HG03460 (cell line): ENCODE results near the gene DSCAM.

ENCODE experiments used
- ATAC-seq: cut with Tn5 transposase; IDR thresholded peaks from one replicate; pipeline ENCODE4 v1.9.1; 2021; ENCODE audit not compliant: unreplicated experiment

Gene DSCAM

DNA sequence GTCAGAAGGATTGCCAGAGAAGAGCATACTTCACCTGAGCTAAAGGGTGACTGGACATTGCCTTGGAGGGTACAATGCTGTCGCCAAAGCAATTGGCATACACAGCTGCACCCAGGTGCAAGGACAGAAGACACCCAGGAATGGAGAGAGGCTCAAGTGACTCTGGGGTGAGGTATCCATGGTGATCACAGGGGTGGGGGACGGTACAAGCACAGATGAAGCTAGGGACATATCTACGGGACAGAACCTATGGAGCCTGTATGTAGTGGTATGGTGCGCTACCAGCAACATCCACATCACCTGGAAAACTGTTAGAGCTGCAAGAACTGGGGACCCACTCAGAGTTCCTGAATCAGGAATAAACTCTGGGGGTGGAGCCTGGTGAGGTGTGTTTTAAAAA is 693.6 kb downstream of the DSCAM start:
- ATAC-seq = no peak

DNA sequence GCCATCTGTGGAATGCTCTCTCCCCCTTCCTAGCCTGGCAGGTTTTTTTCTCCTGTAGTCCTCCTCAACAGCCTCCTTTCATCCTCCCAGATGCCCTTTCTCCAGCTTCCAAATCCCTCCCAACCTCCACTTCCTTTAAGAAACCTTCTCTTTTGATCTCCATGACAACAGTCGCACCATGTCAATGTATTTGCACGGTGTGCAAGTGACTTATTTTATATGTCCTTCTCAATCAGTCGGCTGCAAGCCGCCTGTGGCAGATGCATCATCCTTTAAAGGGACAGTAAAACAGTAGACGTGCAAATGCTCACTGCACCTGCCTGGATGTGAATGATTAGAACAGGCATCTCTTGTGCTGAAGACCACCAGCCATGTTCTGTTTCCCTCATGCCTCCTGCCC is 694.5 kb downstream of the DSCAM start:
- no peak for ATAC-seq

DNA sequence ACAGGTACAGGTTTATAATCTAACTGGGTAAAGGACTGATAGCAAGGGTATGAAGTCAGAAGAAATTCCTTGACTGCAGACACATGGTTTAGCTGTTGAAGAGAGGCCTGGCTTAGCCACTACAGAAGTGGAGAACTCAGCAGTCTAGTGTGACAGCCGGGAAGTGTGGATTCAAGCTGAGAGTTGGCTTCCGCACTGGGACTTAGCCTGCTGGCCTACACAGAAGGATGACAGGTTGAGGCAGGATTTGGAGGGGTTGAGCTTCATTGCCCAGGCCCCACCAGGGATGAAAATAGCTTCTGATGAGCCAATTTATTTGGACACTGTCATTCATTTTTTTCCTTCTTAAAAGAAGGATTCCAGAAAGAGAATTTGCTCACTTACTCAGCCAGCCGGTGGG is 695.3 kb downstream of the DSCAM start:
- no peak for ATAC-seq

DNA sequence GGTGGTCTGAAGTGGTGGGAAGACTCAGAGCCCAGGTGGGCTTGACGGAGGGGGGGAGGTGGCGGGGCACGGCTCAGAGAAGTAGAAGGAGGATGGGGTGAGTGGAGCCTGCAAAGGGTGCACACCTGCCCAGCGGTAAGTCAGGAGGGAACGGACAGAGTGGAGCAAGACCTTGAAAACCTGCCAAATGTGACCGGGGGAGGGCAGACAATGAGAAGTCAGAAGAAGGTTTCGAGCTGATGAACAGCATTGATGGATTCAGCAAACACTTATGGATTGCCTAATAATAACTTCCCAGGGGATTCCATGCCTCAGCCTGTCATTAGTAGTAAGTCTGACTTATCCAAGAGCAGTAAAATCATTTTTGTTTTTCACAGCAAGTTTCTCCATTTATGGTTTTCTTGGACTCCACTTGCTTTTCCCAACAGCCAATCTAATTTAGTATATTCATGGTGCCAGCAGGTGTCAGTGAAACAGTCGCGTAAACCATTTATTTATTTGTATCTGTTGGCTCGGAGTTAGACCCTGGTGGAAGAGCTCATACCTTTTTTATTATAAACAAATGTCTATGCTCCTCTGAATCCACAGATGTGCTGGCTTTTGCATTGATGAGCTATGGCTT is 700.6 kb downstream of the DSCAM start:
- no peak for ATAC-seq

DNA sequence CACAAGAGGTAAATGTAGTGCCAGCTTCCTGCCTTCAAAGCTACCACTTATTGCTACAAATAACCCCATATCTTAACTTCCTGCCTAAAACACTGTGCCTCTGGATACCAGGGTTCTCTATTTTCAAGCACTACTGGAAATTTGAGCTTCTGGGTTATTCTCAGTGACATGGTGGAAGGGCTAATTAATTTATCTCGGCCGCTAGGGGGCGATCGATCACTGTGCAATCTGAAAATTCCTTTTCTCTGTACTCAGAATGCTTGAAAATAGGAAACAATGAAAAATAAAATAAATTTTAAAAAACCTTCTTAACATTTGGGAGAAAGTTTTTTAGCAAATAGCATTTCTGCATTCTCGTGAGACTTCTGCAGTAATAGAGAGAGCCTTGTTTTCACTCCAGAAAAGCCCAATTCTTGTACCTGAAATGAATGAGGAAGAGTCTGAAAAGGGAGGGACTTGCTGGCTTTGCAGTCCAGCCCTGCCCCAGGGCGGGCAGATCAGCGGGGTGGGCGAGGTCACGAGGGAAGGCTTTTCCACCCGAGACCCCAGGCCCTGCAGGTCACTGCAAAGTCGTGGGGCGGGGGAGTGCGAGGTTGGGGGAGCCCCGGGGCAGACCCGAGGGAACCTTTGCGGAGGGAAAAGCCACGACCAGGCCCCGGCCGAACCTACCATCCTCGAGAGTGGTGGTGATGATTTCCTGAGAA is 703.0 kb downstream of the DSCAM start:
- ATAC-seq = no peak

DNA sequence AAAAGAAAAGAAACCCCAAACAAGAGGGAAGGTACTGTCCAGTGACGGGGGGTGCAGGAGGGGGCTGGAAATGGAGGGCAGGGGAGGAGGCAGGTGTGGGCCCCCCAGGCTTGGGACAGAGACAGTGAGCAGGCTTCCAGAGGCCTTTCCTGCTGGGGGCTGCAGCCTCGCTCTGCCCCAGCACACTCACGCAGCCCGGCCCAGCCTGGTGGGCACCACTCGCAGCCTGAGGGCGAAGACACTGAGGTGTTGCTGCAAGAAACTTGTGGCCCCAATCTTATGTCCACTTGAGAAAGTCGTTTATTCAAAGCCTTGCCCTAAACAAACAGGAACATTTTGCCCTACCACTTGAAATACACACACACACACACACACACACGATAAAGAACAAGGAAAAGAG is 705.3 kb downstream of the DSCAM start:
- no peak for ATAC-seq

DNA sequence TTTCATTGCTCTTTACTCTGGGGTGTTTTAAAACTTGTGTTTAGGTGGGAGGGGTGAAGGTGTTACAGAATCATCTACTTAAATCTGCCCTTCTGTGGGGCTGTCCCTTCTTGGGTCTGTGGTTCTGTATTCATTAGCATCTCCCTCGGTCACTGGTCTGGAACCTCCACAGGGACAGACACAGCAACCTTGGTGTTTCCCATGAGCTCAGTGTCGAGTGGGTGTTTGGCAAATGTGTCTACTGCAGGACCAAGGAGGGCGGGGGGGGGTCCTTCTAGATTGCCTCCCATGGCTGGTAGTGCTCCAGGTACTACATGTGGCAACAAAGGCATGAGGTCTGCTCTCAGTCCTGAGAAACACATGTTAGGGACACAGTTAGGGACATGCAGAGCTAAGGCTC is 706.3 kb downstream of the DSCAM start:
- ATAC-seq = no peak

DNA sequence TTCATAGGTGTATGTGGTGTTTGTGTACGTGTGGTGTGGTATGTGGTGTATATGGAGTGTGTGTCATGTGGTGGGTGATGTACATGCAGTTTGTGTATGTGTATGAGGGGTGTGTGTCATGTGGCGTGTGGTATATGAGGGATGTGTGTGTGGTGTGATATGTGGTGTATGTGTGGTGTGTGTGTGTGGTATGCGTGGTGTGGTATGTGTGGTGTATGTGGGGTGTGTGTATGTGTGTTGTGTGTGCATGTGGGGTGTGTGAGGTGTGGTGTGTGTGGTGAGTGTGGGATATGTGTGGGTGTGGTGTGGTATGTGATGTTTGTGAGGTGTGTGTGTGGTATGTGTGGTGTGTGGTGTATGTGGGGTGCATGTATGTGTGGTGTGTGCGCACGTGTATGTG is 707.3 kb downstream of the DSCAM start:
- ATAC-seq = no peak

DNA sequence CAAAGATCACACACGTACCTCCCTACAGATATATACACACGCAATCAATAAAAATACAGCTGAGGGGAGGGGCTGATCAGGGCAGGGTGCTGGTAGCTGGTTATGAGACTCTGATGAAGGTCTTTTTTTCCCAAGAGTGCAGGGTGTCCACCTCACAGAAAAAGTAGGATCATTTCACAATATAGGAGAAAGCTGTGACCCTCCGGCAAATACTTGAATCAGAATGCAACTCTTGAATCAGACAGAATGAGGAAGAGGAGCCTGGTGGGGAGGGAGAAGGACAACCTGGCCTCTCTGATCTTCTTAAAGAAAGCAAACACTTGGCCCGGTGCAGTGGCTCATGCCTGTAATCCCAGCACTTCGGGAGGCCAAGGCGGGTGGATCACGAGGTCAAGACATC is 710.4 kb downstream of the DSCAM start:
- no peak for ATAC-seq

DNA sequence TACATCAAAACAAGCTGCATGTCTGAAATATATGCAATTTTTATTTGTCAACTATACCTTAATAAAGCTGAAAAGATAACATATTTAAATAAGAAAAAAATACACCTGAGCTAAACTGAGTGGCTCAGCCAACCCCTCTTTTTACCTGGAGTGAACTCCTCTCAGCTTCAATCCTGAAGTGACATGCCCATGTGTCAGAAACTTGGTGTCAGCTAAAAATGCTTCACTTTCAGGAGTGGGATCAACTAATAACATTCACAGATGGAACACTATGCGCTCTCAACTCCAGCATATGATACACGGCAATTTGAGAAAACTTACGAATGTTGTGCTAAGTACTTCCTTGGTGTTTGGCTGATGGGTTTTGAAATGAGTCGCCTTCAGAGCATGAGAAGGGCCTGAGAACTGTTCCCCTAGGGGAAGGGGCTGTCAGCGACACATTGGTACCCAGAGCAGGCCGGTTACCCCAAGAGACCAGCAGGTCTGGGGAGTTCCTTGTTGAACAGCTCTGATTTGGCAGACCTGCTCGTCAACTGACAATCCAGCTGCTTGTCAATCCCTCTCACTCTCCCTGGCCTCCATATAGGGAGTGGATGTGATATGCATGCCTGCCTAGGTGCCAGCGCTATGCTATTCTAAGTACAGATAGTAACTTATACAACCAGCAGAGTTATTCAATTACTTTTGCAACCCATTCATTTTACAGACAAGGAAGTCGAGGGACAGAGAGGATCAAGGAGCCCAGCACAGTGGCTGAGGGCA is 712.0 kb downstream of the DSCAM start:
- no peak for ATAC-seq

DNA sequence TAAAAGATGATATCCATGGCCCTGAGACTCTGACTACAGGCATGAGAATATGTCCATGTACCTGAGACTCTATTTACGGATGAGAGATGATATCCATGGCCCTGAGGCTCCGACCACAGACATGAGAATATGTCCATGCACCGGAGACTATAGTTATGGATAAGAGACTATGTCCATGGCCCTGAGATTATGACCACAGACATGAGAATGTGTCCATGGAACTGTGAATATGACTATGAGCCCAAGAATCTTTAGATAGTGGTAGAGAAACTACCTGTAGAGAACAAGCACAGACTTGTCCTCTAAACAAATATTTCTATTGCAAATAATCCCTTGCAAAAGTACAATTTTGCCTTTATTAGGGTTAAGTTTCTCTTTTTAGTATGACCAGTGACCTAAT is 716.5 kb downstream of the DSCAM start:
- ATAC-seq = no peak

DNA sequence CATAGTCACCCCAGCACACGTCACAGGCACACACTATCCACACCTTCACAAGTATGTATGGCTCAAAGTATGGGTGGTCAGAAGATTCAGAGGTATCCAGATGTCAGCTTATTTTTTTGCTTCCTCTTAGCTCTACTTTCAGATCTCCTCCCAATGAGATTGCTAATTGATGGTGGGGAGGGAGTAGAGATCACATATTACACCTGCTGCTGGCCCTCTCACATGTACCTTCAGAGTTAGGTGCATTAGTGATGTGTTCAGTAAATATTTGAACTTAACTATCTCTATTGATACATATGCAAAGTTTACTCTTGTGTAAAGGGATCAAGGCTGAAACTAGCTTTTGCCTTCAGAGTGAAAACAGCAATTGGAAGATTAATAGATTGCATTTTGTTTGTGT is 717.1 kb downstream of the DSCAM start:
- no peak for ATAC-seq

DNA sequence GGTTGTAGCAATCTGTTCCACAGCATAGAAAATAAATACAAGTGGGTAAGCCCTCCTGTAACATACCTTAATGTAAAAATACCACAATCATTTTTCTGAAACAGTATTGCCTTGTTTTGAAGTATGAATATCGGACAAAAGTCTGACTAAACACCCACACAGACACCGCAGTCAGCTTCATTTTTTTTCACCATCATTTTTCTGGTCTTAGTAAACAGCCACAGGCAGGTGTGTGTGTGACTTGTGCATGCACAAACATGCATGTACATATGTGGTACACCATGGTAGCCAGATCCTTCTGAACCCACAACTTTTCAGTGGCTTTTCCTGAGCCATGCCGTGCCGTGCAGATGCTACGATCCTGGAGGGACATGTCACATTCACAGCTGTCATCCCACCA is 718.1 kb downstream of the DSCAM start:
- no peak for ATAC-seq

DNA sequence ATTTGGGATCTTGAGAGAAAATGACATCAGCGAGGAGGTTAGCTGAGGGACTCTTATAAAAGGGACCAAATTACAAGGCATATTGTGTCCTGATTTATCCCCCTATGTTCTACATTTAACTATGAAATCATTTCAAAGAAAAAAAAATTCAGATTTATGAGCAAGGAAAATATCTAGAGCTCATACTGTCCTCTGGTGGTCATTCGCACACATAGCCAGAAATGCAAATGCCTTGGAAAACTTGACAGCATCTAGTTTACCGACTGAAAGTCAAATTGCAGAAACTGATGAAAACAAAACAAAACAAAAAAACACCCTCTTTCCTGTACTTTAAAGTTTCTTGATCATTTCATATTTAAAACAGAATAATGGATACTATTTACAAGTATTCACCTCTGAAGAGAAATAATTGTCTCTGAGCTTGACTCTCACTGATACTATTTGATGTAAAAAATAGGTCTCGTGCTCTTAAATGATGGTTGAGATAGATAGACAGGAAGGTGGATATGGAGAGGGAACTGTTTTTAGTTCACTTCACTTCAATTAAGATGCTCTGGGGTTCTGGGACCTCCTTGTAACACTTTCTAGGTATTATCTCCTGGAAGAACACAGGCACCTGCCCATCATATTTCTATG is 725.9 kb downstream of the DSCAM start:
- ATAC-seq = no peak

DNA sequence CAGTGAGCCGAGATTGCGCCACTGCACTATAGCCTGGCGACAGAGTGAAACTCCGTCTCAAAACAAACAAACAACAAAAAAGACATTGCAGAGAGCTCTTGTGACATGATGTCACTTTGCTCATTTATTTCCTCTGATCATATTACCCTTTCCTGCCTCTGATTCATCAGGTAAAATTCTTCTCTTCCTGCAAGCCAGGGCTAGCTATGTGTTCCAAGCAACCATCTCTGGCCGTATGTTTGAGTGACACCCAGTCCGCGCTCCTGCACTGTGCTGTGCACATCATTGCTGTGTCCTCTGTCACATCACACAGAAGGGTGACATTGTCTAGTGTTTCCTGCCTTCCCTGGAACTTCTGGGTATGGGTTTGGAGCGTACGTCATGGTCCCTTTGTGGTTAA is 728.4 kb downstream of the DSCAM start:
- no peak for ATAC-seq

DNA sequence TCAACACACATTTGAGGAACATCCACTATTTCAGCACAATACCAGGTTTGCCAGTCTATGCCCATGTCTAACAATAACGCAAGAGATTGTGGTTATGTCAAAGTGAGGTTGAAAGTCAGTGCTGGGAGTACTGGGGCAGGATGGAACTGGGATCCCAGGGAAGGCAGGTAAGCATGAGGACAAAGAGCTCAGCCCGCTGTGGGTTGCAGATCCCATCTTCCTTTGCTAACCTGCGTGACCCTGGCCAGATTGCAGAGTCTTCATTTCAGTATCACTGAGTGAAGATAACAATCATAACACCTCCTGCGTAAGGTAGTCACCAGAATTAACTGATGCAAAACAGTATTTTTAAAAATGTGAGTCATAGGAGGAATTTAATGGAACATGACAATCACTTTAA is 729.7 kb downstream of the DSCAM start:
- ATAC-seq = no peak

DNA sequence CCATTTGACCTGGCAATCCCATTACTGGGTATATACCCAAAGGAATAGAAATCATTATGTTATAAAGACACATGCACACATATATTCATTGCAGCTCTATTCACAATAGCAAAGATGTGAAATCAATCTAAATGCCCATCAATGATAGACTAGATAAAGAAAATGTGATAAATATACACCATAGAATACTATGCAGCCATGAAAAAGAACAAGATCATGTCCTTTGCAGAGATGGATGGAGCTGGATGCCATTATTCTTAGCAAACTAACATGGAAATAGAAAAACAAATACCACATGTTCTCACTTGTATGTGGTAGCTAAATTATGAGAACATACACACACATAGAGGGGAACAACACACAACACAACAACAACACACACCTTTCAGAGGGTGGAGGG is 731.2 kb downstream of the DSCAM start:
- no peak for ATAC-seq

DNA sequence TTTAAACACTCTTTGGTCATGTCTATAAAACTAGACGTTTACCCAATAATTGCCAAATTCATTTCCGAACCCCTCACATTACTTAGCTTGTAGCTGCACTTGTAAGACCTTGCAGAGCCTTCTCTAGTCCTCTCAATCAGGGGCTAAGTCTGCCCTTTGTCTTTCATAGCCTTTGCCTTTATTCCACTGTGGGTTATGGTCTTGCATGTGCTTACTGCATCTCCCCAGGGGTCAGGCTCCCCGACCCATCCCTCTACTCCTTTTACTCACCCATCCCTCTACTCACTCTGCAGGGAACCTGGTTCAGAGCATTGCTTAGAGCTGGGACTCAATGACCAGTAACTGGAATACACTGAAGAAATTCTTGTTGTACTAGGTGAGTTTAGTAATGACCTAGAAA is 744.3 kb downstream of the DSCAM start:
- no peak for ATAC-seq

DNA sequence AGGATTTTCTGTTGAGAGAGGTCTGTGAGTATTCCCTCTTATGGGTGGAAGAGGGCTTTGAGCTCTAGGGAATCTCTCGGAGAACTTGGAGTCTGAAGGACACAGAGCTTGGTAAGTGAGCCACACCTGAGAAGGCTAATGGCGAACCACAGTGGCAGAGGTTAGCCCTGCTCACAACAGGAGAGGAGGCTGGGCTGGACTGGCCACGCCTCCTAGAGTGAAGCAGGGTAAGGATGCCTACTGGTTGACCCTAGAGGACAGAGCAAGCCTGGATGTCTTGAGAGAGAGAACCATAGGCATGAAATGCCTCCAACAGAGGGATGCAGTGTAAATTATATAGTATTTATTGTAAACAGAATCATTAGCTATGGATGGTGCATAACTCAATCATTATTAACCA is 747.1 kb downstream of the DSCAM start:
- no peak for ATAC-seq

DNA sequence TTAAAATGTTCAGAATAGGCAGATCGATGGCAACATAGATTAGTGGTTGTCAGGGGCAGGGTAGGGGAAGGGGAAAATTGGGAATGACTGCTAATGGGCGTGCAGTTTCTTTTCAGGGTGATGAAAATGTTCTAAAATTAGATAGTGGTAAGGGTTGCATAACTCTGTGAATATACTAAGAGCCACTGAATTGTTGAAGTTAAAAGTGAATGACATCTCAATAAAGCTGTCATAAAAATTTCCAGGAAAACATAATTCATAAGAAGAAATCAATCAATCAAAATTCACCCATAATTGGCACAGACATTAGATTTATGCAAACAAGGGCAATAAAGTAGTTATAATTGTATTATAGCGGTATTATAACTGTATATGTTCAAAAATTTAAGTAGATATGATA is 751.5 kb downstream of the DSCAM start:
- no peak for ATAC-seq

DNA sequence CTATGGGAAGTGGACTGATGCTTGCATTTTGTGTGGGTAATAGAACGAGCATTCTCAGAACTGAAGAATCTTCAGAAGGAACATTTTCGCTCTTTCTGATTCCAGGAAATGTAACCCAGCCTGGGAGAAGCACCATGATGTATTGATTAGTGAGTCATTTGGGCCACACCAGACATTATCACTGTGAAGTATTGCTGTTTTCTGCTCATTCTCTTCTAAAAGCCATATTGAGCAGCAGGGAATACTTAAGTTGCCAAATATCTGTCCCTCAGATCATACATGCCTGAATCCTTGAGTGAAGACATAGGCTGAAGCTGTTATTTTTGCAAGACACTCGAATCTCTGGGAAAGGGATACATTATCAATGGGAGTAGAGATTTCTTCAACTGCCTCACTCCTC is 766.6 kb downstream of the DSCAM start:
- ATAC-seq = no peak

DNA sequence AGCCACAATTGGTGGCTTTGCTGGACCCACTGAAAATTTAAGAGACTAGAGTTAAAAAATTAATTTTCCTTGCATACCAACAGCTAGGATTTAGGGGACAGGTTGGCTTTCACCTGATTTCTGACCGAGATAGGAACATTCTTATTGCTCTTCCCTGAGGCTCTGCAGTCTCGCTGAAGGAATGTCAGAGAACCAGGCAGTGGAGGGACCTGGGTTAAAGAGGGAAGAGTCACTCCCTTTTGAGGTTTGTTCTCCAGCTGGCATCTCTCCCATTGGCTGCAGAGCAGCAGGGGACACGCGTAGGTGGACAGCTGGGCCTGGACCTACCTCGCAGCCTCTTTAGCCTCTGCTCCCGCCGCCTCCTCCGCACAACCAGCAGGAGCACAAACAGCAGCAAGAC is 772.2 kb downstream of the DSCAM start:
- ATAC-seq = no peak
